Measurements from ENCODE around the gene FBXO45. TPM values are rescaled to one million over a fixed set of nuclear protein-coding genes. Genes with fewer than 3 reads are reported as not detected.
A peak's percentile ranks its signal among the peaks of the same experiment; 100 is the strongest.
"Not testable (repeated sequence)": the region's sequence is repeated elsewhere in the genome, so short reads cannot be mapped to it uniquely, and the experiment has no call there.

FBXO45 gene
- total RNA-seq, 2 donors from 2014 or later: 6.3 to 6.5 TPM

DNA sequence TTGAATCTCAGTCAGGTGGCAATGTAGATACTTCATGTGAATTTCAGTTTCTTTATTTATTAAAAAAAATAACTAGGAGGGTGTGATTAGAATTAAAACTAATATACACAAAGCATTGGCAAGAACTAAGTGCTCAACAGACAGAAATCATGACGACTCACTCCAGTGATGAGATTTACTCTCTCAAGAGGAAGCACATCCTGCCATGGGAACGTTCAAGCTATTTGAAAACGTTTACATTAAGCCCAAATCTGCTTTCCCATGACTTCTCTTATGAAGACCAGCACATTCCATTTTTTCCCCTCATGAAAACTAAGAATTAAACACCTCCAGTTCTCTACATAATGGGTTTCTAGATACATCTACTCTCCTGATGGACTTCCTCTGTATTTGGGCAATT is 8.6 kb upstream of the FBXO45 start:
- no peak overlapping the region for H3K4me3 ChIP-seq
- H3K27me3 ChIP-seq: no peaks in the 10 kb centered on the region
- no peaks in the 10 kb centered on the region for H3K9me3 ChIP-seq
- TF ChIP-seq, protein P1, sequence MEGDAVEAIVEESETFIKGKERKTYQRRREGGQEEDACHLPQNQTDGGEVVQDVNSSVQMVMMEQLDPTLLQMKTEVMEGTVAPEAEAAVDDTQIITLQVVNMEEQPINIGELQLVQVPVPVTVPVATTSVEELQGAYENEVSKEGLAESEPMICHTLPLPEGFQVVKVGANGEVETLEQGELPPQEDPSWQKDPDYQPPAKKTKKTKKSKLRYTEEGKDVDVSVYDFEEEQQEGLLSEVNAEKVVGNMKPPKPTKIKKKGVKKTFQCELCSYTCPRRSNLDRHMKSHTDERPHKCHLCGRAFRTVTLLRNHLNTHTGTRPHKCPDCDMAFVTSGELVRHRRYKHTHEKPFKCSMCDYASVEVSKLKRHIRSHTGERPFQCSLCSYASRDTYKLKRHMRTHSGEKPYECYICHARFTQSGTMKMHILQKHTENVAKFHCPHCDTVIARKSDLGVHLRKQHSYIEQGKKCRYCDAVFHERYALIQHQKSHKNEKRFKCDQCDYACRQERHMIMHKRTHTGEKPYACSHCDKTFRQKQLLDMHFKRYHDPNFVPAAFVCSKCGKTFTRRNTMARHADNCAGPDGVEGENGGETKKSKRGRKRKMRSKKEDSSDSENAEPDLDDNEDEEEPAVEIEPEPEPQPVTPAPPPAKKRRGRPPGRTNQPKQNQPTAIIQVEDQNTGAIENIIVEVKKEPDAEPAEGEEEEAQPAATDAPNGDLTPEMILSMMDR (IDR thresholded peaks at IDR 0.05): no peak
- H3K36me3 ChIP-seq: peaks cover 6% of the 10 kb centered on the region
- H3K4me1 ChIP-seq: no peaks in the 10 kb centered on the region
- no peak for DNase-seq (ENCODE audit: low spot score)
- no peak overlapping the region for H3K27ac ChIP-seq

DNA sequence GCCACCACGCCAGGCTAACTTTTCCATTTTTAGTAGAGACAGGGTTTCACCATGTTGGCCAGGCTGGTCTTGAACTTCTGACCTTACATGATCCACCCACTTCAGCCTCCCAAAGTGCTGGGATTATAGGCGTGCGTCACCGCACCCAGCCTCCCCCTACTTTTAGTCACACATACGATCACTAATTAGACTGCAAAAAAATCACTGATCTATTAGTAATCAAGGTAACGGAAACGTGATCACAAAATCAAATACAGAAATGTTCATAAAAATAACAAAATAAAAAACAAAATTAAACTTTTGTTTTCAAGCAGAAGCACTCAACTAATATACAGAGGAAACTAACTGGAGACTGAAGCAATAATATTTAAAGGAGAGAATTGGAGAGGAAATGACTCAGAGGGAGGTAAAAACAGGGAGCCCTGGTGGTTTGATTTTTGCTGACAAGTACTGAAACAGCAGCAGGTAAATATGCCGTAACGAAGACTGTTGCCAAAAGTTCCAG is 4.7 kb upstream of the FBXO45 start:
- Histone ChIP-seq H3K4me3 (no peak overlapping the region), H3K27me3 (no peaks in the 10 kb centered on the region), H3K9me3 (no peaks in the 10 kb centered on the region), H3K36me3 (peaks cover 6% of the 10 kb centered on the region), H3K4me1 (peaks cover 0 to 9% of the 10 kb centered on the region in 2 donors), H3K27ac (no peak overlapping the region)
- TF ChIP-seq, protein P1 (IDR thresholded peaks at IDR 0.05): no peak
- no peak for DNase-seq (ENCODE audit: low spot score)

DNA sequence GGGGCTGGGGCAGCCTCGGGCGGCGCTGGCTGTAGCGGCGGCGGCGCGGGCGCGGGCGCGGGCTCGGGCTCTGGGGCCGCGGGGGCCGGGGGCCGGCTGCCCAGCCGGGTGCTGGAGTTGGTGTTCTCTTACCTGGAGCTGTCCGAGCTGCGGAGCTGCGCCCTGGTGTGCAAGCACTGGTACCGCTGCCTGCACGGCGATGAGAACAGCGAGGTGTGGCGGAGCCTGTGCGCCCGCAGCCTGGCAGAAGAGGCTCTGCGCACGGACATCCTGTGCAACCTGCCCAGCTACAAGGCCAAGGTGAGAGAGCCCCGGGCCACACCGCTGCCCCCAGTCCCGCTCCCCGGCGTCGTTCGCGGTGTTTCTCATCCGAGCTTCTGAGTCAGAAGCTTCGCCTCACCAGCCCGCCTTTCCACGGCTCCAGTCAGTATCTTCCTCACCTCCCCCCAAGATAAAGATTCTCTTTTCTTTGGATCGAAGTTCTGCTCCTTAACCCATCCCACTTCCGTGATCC is 600 bp downstream of the FBXO45 start:
- H3K36me3 ChIP-seq: no peaks in the 10 kb centered on the region
- no peak for DNase-seq (ENCODE audit: low spot score)
- H3K27ac ChIP-seq: peak overlapping the region; percentile 77 to 81
- peaks cover 0 to 23% of the 10 kb centered on the region in 2 donors for H3K4me1 ChIP-seq
- no peaks in the 10 kb centered on the region for H3K9me3 ChIP-seq
- H3K27me3 ChIP-seq: no peaks in the 10 kb centered on the region
- H3K4me3 ChIP-seq: peak overlapping the region; percentile 94 to 95
- TF ChIP-seq, protein P1 (IDR thresholded peaks at IDR 0.05): no peak

DNA sequence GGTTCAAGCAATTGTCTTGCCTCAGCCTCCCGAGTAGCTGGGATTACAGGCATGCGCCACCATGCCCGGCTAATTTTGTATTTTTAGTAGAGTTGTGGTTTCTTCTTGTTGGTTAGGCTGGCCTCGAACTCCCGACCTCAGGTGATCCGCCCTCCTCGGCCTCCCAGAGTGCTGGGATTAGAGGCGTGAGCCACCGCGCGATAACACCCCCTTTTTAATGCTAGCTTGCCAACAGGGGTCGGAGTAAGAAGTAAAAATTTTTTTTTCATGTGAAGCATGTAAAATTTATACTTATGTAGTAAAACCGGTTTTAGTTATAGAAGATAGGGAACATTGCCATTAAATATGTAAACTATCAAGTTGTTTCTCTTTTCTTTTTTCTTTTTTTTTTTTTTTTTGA is 1.9 kb downstream of the FBXO45 start:
- not testable (repeated sequence) for H3K4me3 ChIP-seq; H3K9me3 ChIP-seq; DNase-seq (ENCODE audit: low spot score); H3K27me3 ChIP-seq; H3K27ac ChIP-seq; H3K36me3 ChIP-seq
- H3K4me1 ChIP-seq: peaks cover 0 to 23% of the 10 kb centered on the region in 2 donors

DNA sequence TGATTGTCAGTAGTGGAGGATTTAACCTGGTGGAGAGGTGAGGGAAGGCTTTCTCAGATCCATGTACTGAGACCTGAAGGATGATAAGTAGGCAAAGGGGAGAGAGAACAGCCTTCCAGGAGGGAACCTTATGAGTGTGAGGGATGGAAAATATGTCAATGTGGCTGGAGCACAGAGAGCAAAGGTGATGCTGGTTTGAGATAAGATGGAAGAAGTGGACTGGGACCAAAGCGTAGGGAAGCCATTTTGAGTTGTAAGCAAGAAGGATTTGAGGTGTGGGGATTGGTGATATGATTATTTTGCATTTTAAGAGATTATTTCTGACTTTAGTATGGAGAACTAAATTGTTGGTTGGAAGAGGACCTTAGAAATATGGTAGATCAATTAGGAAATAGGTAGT is 3.9 kb downstream of the FBXO45 start:
- no peak for DNase-seq (ENCODE audit: low spot score)
- no peak overlapping the region for H3K4me3 ChIP-seq
- no peak overlapping the region for H3K27ac ChIP-seq
- TF ChIP-seq, protein P1 (IDR thresholded peaks at IDR 0.05): no peak
- no peaks in the 10 kb centered on the region for H3K9me3 ChIP-seq
- peaks cover 0 to 20% of the 10 kb centered on the region in 2 donors for H3K4me1 ChIP-seq
- no peaks in the 10 kb centered on the region for H3K27me3 ChIP-seq
- H3K36me3 ChIP-seq: peaks cover 1% of the 10 kb centered on the region

DNA sequence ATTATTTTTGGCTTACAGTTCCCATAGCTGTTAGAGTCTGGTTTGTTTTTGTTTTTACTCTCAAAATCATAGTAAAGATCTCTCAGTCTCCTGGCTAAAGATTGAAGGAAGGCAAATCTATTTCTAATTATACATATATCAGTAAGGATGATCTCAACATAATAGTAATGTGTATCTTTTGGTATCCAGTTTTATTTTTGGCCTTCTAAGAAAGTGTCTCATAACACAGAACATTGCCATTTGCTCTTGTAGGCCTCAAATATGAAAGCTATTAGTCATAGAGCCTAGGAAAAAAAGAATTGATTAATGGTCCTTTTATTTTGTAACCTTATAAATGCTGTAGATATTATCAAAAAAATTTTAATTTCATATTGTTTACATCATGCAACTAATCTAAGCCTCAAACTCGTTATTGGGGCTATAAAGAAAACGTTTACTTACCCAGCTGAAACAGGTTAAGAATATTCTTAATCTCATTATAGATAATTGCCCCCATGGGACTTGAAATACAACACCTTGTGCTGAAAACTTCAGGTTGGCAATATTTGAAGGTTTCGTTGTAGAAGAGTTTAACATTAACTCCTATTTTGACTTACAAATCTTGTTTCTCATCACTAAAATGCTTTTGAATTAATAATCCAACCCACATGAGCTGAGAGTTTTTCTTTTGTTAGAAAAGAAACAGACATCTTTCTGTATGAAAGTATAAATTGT is 16.7 kb downstream of the FBXO45 start:
- H3K36me3 ChIP-seq: peaks cover 10% of the 10 kb centered on the region
- no peaks in the 10 kb centered on the region for H3K9me3 ChIP-seq
- no peak overlapping the region for H3K4me3 ChIP-seq
- H3K27me3 ChIP-seq: no peaks in the 10 kb centered on the region
- H3K4me1 ChIP-seq: no peaks in the 10 kb centered on the region
- TF ChIP-seq, protein P1 (IDR thresholded peaks at IDR 0.05): no peak
- no peak overlapping the region for H3K27ac ChIP-seq
- no peak for DNase-seq (ENCODE audit: low spot score)

Measured in right atrium auricular region (tissue), 2 donors.